Activated CD4-positive, alpha-beta T cell treated with anti-CD3 and anti-CD28 coated beads, Interleukin-2, amount 10 ng/mL, durations not matched to agents 7 days and 5 days (primary cell): ENCODE data around the gene EMC9. TPM values are rescaled to one million over a fixed set of nuclear protein-coding genes. Genes with fewer than 3 reads are reported as not detected.

ENCODE experiments used
- CTCF ChIA-PET: fragments of 350-600 bp; sonication (Branson Sonifier 250); formaldehyde crosslinking; loops from one replicate; lab custom pipeline; 2021; ENCODE audit warnings: antibody characterized with exemption; lab: Charles Lee
- POLR2A ChIA-PET: fragments of 350-600 bp; sonication (Branson Sonifier 250); formaldehyde crosslinking; loops from one replicate; lab custom pipeline; 2021; ENCODE audit warnings: antibody characterized with exemption; lab: Charles Lee
- DNase-seq: peaks from one replicate; pipeline ENCODE4 v3.0.0-alpha.2; 2020
- H3K27ac Mint-ChIP-seq: one replicate; pipeline ENCODE4 v1.8.0; 2021; ENCODE audit warnings: mild to moderate bottlenecking, moderate library complexity, mixed read lengths
- H3K27me3 Mint-ChIP-seq: one replicate; pipeline ENCODE4 v1.8.0; 2021; ENCODE audit warnings: mixed read lengths
- H3K36me3 Mint-ChIP-seq: one replicate; pipeline ENCODE4 v1.8.0; 2021; ENCODE audit warnings: low read depth, mixed read lengths
- H3K4me1 Mint-ChIP-seq: one replicate; pipeline ENCODE4 v1.8.0; 2021; ENCODE audit warnings: mixed read lengths
- H3K4me3 Mint-ChIP-seq: one replicate; pipeline ENCODE4 v1.8.0; 2021; ENCODE audit warnings: mild to moderate bottlenecking, moderate library complexity, mixed read lengths
- H3K9me3 Mint-ChIP-seq: one replicate; pipeline ENCODE4 v1.8.0; 2021; ENCODE audit warnings: mixed read lengths
- total RNA-seq, 2 experiments: library from RNA; stranded (reverse); gene quantifications; one replicate each; pipeline ENCODE4 v1.2.3, GENCODE V29; 2021

EMC9 gene
- total RNA-seq, 2 experiments from 2014 or later = 37.1 to 41.0 TPM

- no peak for DNase-seq
- H3K4me3 Mint-ChIP-seq = no peak overlapping the region
- H3K27ac Mint-ChIP-seq = no peak overlapping the region
- ChIA-PET CTCF (interaction anchor here (0.6 to 9.6 kb wide), 5 partner anchors 8 to 267 kb away, joined by 3 to 138 read pairs (median 3); partner anchors contain the start of genes DCAF11 and NRL), POLR2A (no interaction called here)
- peaks cover 20% of the 10 kb centered on the region for H3K4me1 Mint-ChIP-seq
- no peaks in the 10 kb centered on the region for H3K27me3 Mint-ChIP-seq
- peaks cover 51% of the 10 kb centered on the region for H3K36me3 Mint-ChIP-seq
- no peaks in the 10 kb centered on the region for H3K9me3 Mint-ChIP-seq
These were observed 43.0 kb downstream of the EMC9 start for GRCh38 chr14:24098229-24098926.

- Mint-ChIP-seq H3K27me3 (no peaks in the 10 kb centered on the region), H3K4me3 (peak overlapping the region; percentile 55), H3K9me3 (no peaks in the 10 kb centered on the region), H3K27ac (peak overlapping the region; percentile 73), H3K4me1 (peaks cover 31% of the 10 kb centered on the region), H3K36me3 (peaks cover 44% of the 10 kb centered on the region)
- CTCF ChIA-PET = interaction anchor here (1.3 to 9.6 kb wide), 2 partner anchors 10 to 18 kb away, joined by 7 to 138 read pairs; partner anchors contain the start of genes DCAF11 and NRL
- POLR2A ChIA-PET = no interaction called here
- DNase-seq = no peak
These were observed 44.7 kb downstream of the EMC9 start for GRCh38 chr14:24096545-24097181.

DNA sequence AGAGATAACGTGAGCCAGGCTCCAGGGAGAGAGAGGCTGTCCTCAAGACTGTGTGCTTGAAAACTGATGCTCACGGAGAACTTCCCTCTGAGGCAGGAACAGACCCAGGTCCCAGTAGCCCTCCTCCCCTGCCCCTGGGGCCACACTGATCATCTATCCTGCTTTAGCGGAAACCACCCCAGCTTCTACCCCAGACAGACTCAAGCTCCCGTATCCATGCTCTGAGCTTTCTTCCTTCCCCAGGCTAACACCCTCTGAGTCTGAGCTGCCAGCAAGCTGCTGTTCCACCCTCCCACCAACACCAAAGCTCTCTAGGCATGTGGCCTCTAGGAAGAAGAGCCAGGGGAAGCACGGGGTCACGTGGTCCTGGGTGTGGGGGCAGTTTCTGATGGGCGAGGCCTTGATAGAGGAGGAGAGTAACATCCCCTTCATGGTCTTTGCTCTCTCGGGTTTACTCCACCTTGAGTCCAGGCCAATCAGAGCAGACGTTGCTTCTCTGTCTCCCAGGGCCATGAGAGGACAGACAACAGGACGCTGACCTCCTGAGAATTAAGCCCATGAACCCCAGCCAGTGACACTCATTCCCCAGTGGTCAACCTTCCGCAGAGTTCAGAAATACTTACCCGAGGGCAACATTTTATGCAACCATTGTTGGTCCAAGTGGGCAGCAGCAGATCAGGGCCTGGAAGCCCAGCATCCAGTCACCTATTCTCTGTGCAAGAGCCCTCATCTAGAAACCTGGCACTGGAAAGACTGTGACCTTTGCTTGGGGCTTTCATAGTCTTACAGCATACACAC, 45.9 kb downstream of the EMC9 start:
- POLR2A ChIA-PET = interaction anchor here (0.5 to 2.7 kb wide), 4 partner anchors 13 to 91 kb away, joined by 3 to 13 read pairs (median 4); no protein-coding TSS in a partner anchor
- CTCF ChIA-PET = interaction anchor here (1.3 to 9.6 kb wide), 5 partner anchors 11 to 147 kb away, joined by 6 to 138 read pairs (median 7); partner anchors contain the start of genes DCAF11, IRF9 and TINF2
- peak overlapping the region; percentile 98 for H3K27ac Mint-ChIP-seq
- no peaks in the 10 kb centered on the region for H3K9me3 Mint-ChIP-seq
- H3K36me3 Mint-ChIP-seq = peaks cover 38% of the 10 kb centered on the region
- H3K4me1 Mint-ChIP-seq = peaks cover 34% of the 10 kb centered on the region
- peak overlapping the region; percentile 100 for H3K4me3 Mint-ChIP-seq
- peak; percentile 54 for DNase-seq
- no peaks in the 10 kb centered on the region for H3K27me3 Mint-ChIP-seq

GRCh38 chr14:24094841-24095270, 46.5 kb downstream of the EMC9 start:
- ChIA-PET CTCF (interaction anchor here (1.3 to 9.6 kb wide), 6 partner anchors 12 to 147 kb away, joined by 3 to 138 read pairs (median 7); partner anchors contain the start of genes DCAF11, IRF9 and TINF2), POLR2A (interaction anchor here (0.5 to 2.7 kb wide), 5 partner anchors 10 to 92 kb away, joined by 3 to 13 read pairs (median 4); no protein-coding TSS in a partner anchor)
- H3K4me1 Mint-ChIP-seq = peaks cover 35% of the 10 kb centered on the region
- peak overlapping the region; percentile 100 for H3K4me3 Mint-ChIP-seq
- no peak for DNase-seq
- no peaks in the 10 kb centered on the region for H3K9me3 Mint-ChIP-seq
- no peaks in the 10 kb centered on the region for H3K27me3 Mint-ChIP-seq
- peaks cover 33% of the 10 kb centered on the region for H3K36me3 Mint-ChIP-seq
- H3K27ac Mint-ChIP-seq = peak overlapping the region; percentile 98

- CTCF ChIA-PET = interaction anchor here (1.3 to 9.6 kb wide), 6 partner anchors 12 to 148 kb away, joined by 3 to 138 read pairs (median 7); partner anchors contain the start of genes DCAF11, IRF9 and TINF2
- Mint-ChIP-seq H3K4me1 (peaks cover 35% of the 10 kb centered on the region), H3K27ac (peak within 1 kb of the TSS; percentile 98), H3K36me3 (peaks cover 28% of the 10 kb centered on the region), H3K4me3 (peak within 1 kb of the TSS; percentile 100), H3K27me3 (no peaks in the 10 kb centered on the region), H3K9me3 (no peaks in the 10 kb centered on the region)
- DNase-seq = peak; percentile 79
- POLR2A ChIA-PET = interaction anchor here (0.7 to 2.7 kb wide), 3 partner anchors 11 to 20 kb away, joined by 8 to 13 read pairs (median 9); partner anchors contain the start of genes DCAF11 and NRL
These were observed 47.2 kb downstream of the EMC9 start, which contains the start of gene PCK2 for GRCh38 chr14:24093901-24094840. PCK2 (plus strand) TSS chr14:24094311; CDS start chr14:24094406, 95 bp downstream.

GRCh38 chr14:24093207-24093900, 48.0 kb downstream of the EMC9 start:
- no peak for DNase-seq
- ChIA-PET CTCF (interaction anchor here (1.0 to 9.6 kb wide), 4 partner anchors 12 to 67 kb away, joined by 3 to 138 read pairs (median 14); partner anchors contain the start of gene IRF9), POLR2A (interaction anchor here (1.2 to 2.7 kb wide), 2 partner anchors 15 to 21 kb away, joined by 9 to 13 read pairs; partner anchors contain the start of genes DCAF11 and NRL)
- Mint-ChIP-seq H3K9me3 (no peaks in the 10 kb centered on the region), H3K27me3 (no peaks in the 10 kb centered on the region), H3K4me1 (peaks cover 35% of the 10 kb centered on the region), H3K36me3 (peaks cover 22% of the 10 kb centered on the region), H3K27ac (peak overlapping the region; percentile 76), H3K4me3 (peak overlapping the region; percentile 100)

DNA sequence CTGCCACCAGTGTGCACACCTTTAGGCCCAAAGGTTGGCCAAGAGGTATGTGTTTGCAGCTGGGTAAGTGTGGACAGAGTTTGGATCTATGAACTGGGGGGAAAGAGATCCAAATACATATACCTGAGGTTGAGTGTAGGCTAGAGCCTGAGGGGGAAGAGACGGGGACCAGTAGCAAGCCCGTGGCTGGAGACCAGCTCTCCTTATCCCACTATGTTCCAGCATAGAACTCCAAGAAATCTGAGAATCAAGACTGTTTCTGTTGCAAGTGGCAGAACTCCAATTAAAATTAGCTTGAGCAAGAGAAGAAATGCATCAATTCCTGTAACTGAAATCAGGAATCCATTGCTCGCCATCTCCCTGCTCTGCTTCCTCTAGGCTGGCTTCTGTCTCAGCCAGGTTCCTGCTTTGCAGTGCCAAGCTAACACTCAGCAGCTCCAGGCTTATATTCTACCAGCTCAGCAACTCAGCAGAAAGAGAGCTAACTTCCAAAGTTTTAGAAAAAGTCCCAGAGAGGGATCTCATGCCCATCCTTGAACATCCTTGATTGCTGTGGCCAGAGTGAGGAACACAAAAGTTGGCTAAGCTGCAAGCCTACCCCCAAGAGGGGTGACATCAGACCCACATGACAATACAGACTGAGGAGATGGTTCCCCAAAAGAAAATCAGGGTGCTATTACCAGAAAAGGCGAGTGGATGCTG, 48.7 kb downstream of the EMC9 start:
- CTCF ChIA-PET = interaction anchor here (1.0 to 9.6 kb wide), 4 partner anchors 12 to 68 kb away, joined by 3 to 138 read pairs (median 14); partner anchors contain the start of gene IRF9
- H3K4me1 Mint-ChIP-seq = peaks cover 35% of the 10 kb centered on the region
- POLR2A ChIA-PET = interaction anchor here (0.9 kb wide), 1 partner anchor 43 kb away, joined by 4 read pairs; the partner anchor contains the start of gene PSME1
- peak overlapping the region; percentile 76 for H3K27ac Mint-ChIP-seq
- H3K27me3 Mint-ChIP-seq = no peaks in the 10 kb centered on the region
- no peaks in the 10 kb centered on the region for H3K9me3 Mint-ChIP-seq
- peak overlapping the region; percentile 100 for H3K4me3 Mint-ChIP-seq
- no peak for DNase-seq
- peaks cover 17% of the 10 kb centered on the region for H3K36me3 Mint-ChIP-seq

- ChIA-PET CTCF (interaction anchor here (0.9 to 9.6 kb wide), 4 partner anchors 11 to 69 kb away, joined by 3 to 138 read pairs (median 13); partner anchors contain the start of gene IRF9), POLR2A (interaction anchor here (0.9 kb wide), 1 partner anchor 44 kb away, joined by 4 read pairs; the partner anchor contains the start of gene PSME1)
- Mint-ChIP-seq H3K27me3 (no peaks in the 10 kb centered on the region), H3K36me3 (peaks cover 17% of the 10 kb centered on the region), H3K27ac (peak overlapping the region; percentile 76), H3K4me3 (no peak overlapping the region), H3K4me1 (peaks cover 35% of the 10 kb centered on the region), H3K9me3 (no peaks in the 10 kb centered on the region)
- DNase-seq = no peak
These were observed 49.3 kb downstream of the EMC9 start for GRCh38 chr14:24092110-24092504.

DNA sequence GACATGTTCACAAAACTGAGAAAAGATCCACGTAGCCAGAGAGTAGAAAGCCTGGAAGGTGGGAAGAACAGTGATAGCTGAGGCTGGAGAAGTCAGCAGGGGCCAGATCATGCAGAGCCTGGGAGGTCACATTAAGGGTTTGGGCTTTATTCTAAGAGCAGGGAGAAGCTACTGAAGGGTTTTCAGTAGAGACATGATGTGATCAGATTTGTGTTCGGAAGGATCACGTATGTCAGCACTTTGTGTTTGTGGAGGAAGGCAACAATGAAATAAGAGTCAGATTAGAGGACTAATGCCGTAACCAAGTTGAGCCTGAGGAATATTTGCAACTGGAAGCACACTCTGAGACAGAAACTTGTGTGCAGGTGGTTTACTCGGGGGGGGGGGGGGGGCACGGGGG, 51.5 kb downstream of the EMC9 start:
- H3K27me3 Mint-ChIP-seq = no peaks in the 10 kb centered on the region
- peaks cover 20% of the 10 kb centered on the region for H3K4me1 Mint-ChIP-seq
- no peak for DNase-seq
- no peaks in the 10 kb centered on the region for H3K9me3 Mint-ChIP-seq
- POLR2A ChIA-PET = no interaction called here
- CTCF ChIA-PET = interaction anchor here (0.9 to 9.6 kb wide), 14 partner anchors 9 to 200 kb away, joined by 3 to 138 read pairs (median 5); partner anchors contain the start of genes CARMIL3, DCAF11, DHRS4L2 and NRL
- no peak overlapping the region for H3K4me3 Mint-ChIP-seq
- H3K36me3 Mint-ChIP-seq = peaks cover 2% of the 10 kb centered on the region
- H3K27ac Mint-ChIP-seq = no peak overlapping the region
